KMS-11 (cell line): Measurements from ENCODE around the gene TULP1.

ENCODE experiments used
- H2AFZ ChIP-seq: fragments of 200-600 bp; sonication (generic); 2 replicates; pipeline ENCODE4 v1.6.1; 2016; ENCODE audit warnings: antibody characterized with exemption, mixed run types, low read depth
- H3K27ac ChIP-seq: fragments of 200-600 bp; sonication (generic); 2 replicates; pipeline ENCODE4 v1.6.1; 2016; ENCODE audit warnings: mild to moderate bottlenecking, mixed run types
- H3K27me3 ChIP-seq: fragments of 200-600 bp; sonication (generic); 2 replicates; pipeline ENCODE4 v1.6.1; 2017; ENCODE audit warnings: mild to moderate bottlenecking, low read depth, mixed run types, moderate library complexity; ENCODE audit not compliant: insufficient read depth
- H3K36me3 ChIP-seq: fragments of 200-600 bp; sonication (generic); 2 replicates; pipeline ENCODE4 v1.6.1; 2017; ENCODE audit warnings: mild to moderate bottlenecking, mixed run types; ENCODE audit not compliant: insufficient read depth
- H3K4me1 ChIP-seq: fragments of 200-600 bp; sonication (generic); 2 replicates; pipeline ENCODE4 v1.6.1; 2016; ENCODE audit warnings: mild to moderate bottlenecking, low read depth, mixed run types; ENCODE audit not compliant: poor library complexity, severe bottlenecking
- H3K4me2 ChIP-seq: fragments of 200-600 bp; sonication (generic); 2 replicates; pipeline ENCODE4 v1.7.0; 2016; ENCODE audit warnings: mild to moderate bottlenecking, mixed run types
- H3K4me3 ChIP-seq: fragments of 200-600 bp; sonication (generic); IDR thresholded peaks from 2 replicates; pipeline ENCODE4 v1.6.1; 2017; ENCODE audit warnings: low read depth, low read length, mixed read lengths; ENCODE audit not compliant: insufficient read depth
- H3K79me2 ChIP-seq: fragments of 200-600 bp; sonication (generic); 2 replicates; pipeline ENCODE4 v1.6.1; 2016; ENCODE audit warnings: low read depth, mixed run types; ENCODE audit not compliant: insufficient read depth
- H3K9ac ChIP-seq: fragments of 200-600 bp; sonication (generic); 2 replicates; pipeline ENCODE4 v1.6.1; 2016; ENCODE audit warnings: mild to moderate bottlenecking, mixed run types
- H4K20me1 ChIP-seq: fragments of 200-600 bp; sonication (generic); 2 replicates; pipeline ENCODE4 v1.6.1; 2016; ENCODE audit warnings: mild to moderate bottlenecking, mixed run types; ENCODE audit not compliant: insufficient read depth
- CTCF ChIP-seq: fragments of 200-600 bp; sonication (generic); conservative IDR thresholded peaks from 2 replicates; pipeline ENCODE4 v1.6.1; 2017; ENCODE audit warnings: low read depth, mild to moderate bottlenecking, antibody characterized with exemption, low read length, moderate library complexity, mixed read lengths

The TULP1 gene

GRCh38 chr6:35468980-35469750 lies 43.5 kb downstream of the TULP1 start:
- Histone ChIP-seq H2AFZ (no peak overlapping the region), H3K9ac (peak overlapping the region; percentile 100), H3K27ac (peak overlapping the region; percentile 98), H3K4me2 (peak overlapping the region; percentile 65), H3K79me2 (peaks cover 33% of the 10 kb centered on the region), H3K4me1 (peaks cover 24% of the 10 kb centered on the region), H3K36me3 (peaks cover 30% of the 10 kb centered on the region), H4K20me1 (peaks cover 33% of the 10 kb centered on the region), H3K27me3 (no peaks in the 10 kb centered on the region; the same call in 1 of the 2 replicates), H3K4me3 (no peak overlapping the region)
- no peak for TF ChIP-seq CTCF

- peak within 1 kb of the TSS; percentile 82 for H3K4me2 ChIP-seq
- H3K36me3 ChIP-seq, result peaks cover 30% of the 10 kb centered on the region
- peaks cover 33% of the 10 kb centered on the region for H4K20me1 ChIP-seq
- peak; percentile 91 for TF ChIP-seq CTCF
- peaks cover 33% of the 10 kb centered on the region for H3K79me2 ChIP-seq
- H2AFZ ChIP-seq, result peak within 1 kb of the TSS; percentile 90
- H3K27me3 ChIP-seq, result no peaks in the 10 kb centered on the region; the same call in 1 of the 2 replicates
- peaks cover 24% of the 10 kb centered on the region for H3K4me1 ChIP-seq
- H3K27ac ChIP-seq, result peak within 1 kb of the TSS; percentile 98
- no peak within 1 kb of the TSS for H3K4me3 ChIP-seq
- H3K9ac ChIP-seq, result peak within 1 kb of the TSS; percentile 100
Measured at GRCh38 chr6:35468181-35468979, 44.3 kb downstream of the TULP1 start, which contains the start of gene RPL10A. RPL10A (plus strand) TSS chr6:35468401; CDS start chr6:35468435, 34 bp downstream.

- Histone ChIP-seq H3K36me3 (peaks cover 22% of the 10 kb centered on the region), H3K9ac (no peak overlapping the region), H2AFZ (no peak overlapping the region), H3K27me3 (no peaks in the 10 kb centered on the region; the same call in 1 of the 2 replicates), H3K79me2 (peaks cover 24% of the 10 kb centered on the region), H3K4me2 (no peak overlapping the region), H4K20me1 (peaks cover 15% of the 10 kb centered on the region), H3K4me3 (no peak overlapping the region), H3K27ac (no peak overlapping the region), H3K4me1 (peaks cover 15% of the 10 kb centered on the region)
- no peak for TF ChIP-seq CTCF
Measured at GRCh38 chr6:35465646-35466045, 47.0 kb downstream of the TULP1 start.

GRCh38 chr6:35463292-35463691 lies 49.4 kb downstream of the TULP1 start:
- no peak overlapping the region for H3K4me2 ChIP-seq
- no peak overlapping the region for H3K9ac ChIP-seq
- no peaks in the 10 kb centered on the region for H3K27me3 ChIP-seq
- peaks cover under 1% of the 10 kb centered on the region for H3K79me2 ChIP-seq
- no peak overlapping the region for H2AFZ ChIP-seq
- TF ChIP-seq CTCF, result no peak
- no peaks in the 10 kb centered on the region for H4K20me1 ChIP-seq
- H3K36me3 ChIP-seq, result no peaks in the 10 kb centered on the region; the same call in 1 of the 2 replicates
- peaks cover 13% of the 10 kb centered on the region for H3K4me1 ChIP-seq
- no peak overlapping the region for H3K27ac ChIP-seq
- no peak overlapping the region for H3K4me3 ChIP-seq
